ENCODE data around the gene ARCN1.

DNA sequence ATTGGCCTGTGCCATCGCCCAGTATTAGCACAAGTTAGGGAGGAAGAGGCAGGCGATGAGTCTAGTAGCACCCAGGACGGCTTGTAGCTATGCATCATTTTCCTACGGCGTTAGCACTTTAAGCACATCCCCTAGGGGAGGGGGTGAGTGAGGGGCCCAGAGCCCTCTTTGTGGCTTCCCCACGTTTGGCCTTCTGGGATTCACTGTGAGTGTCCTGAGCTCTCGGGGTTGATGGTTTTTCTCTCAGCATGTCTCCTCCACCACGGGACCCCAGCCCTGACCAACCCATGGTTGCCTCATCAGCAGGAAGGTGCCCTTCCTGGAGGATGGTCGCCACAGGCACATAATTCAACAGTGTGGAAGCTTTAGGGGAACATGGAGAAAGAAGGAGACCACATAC lies 36.9 kb upstream of the ARCN1 start:
- TF ChIP-seq, protein P1, sequence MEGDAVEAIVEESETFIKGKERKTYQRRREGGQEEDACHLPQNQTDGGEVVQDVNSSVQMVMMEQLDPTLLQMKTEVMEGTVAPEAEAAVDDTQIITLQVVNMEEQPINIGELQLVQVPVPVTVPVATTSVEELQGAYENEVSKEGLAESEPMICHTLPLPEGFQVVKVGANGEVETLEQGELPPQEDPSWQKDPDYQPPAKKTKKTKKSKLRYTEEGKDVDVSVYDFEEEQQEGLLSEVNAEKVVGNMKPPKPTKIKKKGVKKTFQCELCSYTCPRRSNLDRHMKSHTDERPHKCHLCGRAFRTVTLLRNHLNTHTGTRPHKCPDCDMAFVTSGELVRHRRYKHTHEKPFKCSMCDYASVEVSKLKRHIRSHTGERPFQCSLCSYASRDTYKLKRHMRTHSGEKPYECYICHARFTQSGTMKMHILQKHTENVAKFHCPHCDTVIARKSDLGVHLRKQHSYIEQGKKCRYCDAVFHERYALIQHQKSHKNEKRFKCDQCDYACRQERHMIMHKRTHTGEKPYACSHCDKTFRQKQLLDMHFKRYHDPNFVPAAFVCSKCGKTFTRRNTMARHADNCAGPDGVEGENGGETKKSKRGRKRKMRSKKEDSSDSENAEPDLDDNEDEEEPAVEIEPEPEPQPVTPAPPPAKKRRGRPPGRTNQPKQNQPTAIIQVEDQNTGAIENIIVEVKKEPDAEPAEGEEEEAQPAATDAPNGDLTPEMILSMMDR (IDR thresholded peaks at IDR 0.05) = no peak
- TF ChIP-seq EZH2 (IDR thresholded peaks at IDR 0.05) (no peak), EZH2phosphoT487 (IDR thresholded peaks at IDR 0.05) (no peak)
